ENCODE measurements around the gene HSD11B1.

- TF ChIP-seq MAX (IDR thresholded peaks at IDR 0.05) = no peak
- no peak for TF ChIP-seq RXRA (IDR thresholded peaks at IDR 0.05)
- TF ChIP-seq CTCF (IDR thresholded peaks at IDR 0.05; ENCODE audit: low read depth, low read length, missing input control) = no peak
- TF ChIP-seq EGR1 (IDR thresholded peaks at IDR 0.05; ENCODE audit: low read depth in 2 of 2) = no peak
- no peak for TF ChIP-seq GABPA (IDR thresholded peaks at IDR 0.05 in 1 of 2, conservative IDR thresholded peaks at IDR 0.05 in 1 of 2)
- no peak for TF ChIP-seq JUND (IDR thresholded peaks at IDR 0.05)
- no peak for TF ChIP-seq YY1 (IDR thresholded peaks at IDR 0.05)
- no peak for TF ChIP-seq TAF1 (conservative IDR thresholded peaks at IDR 0.05)
- TF ChIP-seq SP1 (IDR thresholded peaks at IDR 0.05) = no peak
- no peak for TF ChIP-seq REST (IDR thresholded peaks at IDR 0.05)
These were observed 45.2 kb downstream of the HSD11B1 start for GRCh38 chr1:209749670-209750323.

Measured in liver (tissue), 3 donors.